ENCODE data around the gene UTS2.

Gene UTS2

DNA sequence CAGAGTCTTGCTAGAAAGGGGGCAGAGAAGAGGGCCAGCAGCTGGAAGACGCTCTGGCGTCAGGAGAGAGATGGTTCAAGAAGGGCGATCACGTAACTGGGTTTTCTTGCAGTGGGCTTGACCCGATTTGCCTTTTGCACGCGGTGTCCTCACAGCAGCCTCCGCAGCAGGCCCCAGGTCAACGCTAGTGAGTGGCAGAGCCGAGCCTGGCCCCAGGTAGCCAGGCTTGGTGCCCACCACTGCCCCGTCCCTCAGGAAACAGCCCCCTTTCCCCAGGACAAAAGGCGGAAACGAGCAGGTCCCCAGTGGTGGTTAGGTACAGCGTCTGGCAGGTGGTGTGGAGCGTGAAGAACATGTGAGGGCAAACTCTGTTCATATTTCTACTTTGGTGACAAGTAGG is 8.6 kb upstream of the UTS2 start:
- WGBS, result 95% methylated on average over 15 of the region's 15 CpGs
- Histone ChIP-seq H3K9me3 (ENCODE audit: insufficient read depth, low read depth, low read length) (no peaks in the 10 kb centered on the region), H3K4me1 (ENCODE audit: insufficient read depth, low read length) (no peaks in the 10 kb centered on the region), H3K36me3 (ENCODE audit: insufficient read depth, low read length) (no peaks in the 10 kb centered on the region), H3K27me3 (ENCODE audit: insufficient read depth, low read length) (no peaks in the 10 kb centered on the region), H3K9ac (ENCODE audit: low read depth, low read length) (no peak overlapping the region), H3K27ac (ENCODE audit: low read depth, low read length) (no peak overlapping the region), H3K4me3 (ENCODE audit: low read length) (no peak overlapping the region)

DNA sequence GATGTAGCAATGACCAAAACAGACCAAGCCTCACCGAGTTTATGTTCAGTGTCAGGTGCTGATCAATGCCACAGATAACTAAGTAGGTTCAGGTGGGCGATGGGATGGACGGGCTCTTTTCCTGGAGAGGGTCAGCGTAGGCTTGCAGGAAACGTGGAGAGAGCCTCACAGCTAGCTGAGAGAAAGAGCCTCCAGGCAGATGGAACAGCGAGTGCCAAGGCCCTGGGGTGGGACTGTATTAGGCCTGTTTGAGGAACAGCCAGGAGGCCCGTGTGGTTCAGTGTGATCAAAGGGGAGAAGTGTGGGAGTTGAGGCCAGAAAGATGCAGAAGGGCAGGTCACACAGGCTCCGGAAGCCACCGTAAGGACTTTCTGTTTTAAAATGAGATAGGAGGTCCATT is 7.3 kb upstream of the UTS2 start:
- H3K27ac ChIP-seq (ENCODE audit: low read depth, low read length), result no peak overlapping the region
- no peak overlapping the region for H3K9ac ChIP-seq (ENCODE audit: low read depth, low read length)
- 92% methylated on average over 9 of the region's 9 CpGs for WGBS
- no peaks in the 10 kb centered on the region for H3K36me3 ChIP-seq (ENCODE audit: insufficient read depth, low read length)
- H3K4me1 ChIP-seq (ENCODE audit: insufficient read depth, low read length), result no peaks in the 10 kb centered on the region
- H3K9me3 ChIP-seq (ENCODE audit: insufficient read depth, low read depth, low read length), result no peaks in the 10 kb centered on the region
- H3K4me3 ChIP-seq (ENCODE audit: low read length), result no peak overlapping the region
- no peaks in the 10 kb centered on the region for H3K27me3 ChIP-seq (ENCODE audit: insufficient read depth, low read length)

DNA sequence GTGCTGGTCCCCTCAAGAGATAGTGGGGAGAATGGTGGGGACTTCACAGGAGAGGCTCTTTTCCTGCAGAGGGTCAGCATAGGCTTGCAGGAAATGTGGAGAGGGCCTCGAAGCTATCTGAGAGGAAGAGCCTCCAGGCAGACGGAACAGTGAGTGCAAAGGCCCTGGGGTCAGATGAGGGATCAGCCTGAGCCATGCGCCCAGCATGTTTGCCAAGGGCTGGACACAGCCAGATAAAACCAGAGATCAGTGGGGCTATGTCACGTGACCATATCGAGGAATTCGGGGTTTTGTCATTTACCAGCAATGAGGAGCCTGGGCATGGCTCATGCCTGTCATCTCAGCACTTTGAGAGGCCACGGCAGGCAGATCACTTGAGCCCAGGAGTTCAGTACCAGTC is 6.5 kb upstream of the UTS2 start:
- Histone ChIP-seq H3K27me3 (ENCODE audit: insufficient read depth, low read length) (no peaks in the 10 kb centered on the region), H3K27ac (ENCODE audit: low read depth, low read length) (no peak overlapping the region), H3K4me3 (ENCODE audit: low read length) (no peak overlapping the region), H3K9me3 (ENCODE audit: insufficient read depth, low read depth, low read length) (no peaks in the 10 kb centered on the region), H3K4me1 (ENCODE audit: insufficient read depth, low read length) (no peaks in the 10 kb centered on the region), H3K36me3 (ENCODE audit: insufficient read depth, low read length) (no peaks in the 10 kb centered on the region), H3K9ac (ENCODE audit: low read depth, low read length) (no peak overlapping the region)
- WGBS, result 92% methylated on average over 7 of the region's 7 CpGs

DNA sequence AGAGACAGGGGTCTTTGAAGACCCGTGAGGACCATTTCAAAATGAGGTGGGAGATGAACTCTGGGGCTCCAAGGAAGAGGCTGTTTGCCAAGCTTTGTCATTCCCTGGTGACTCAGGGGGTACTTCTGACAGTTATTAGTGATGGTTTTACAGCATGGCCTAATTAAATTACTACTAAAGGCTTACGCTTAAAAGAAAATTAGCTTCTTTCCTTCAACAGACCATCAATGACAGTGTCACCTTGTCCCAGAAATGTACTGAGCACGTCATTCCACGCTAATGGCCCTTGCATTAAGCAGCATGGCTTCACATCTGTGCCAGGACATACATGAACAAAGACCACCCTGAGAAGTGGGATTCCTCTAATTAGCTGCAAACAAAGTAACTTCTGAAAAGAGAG is 5.1 kb upstream of the UTS2 start:
- 93% methylated on average over 4 of the region's 4 CpGs for WGBS
- no peaks in the 10 kb centered on the region for H3K27me3 ChIP-seq (ENCODE audit: insufficient read depth, low read length)
- H3K27ac ChIP-seq (ENCODE audit: low read depth, low read length), result no peak overlapping the region
- peaks cover 3% of the 10 kb centered on the region; the same call in 1 of the 2 replicates for H3K4me1 ChIP-seq (ENCODE audit: insufficient read depth, low read length)
- H3K36me3 ChIP-seq (ENCODE audit: insufficient read depth, low read length), result no peaks in the 10 kb centered on the region
- no peak overlapping the region for H3K9ac ChIP-seq (ENCODE audit: low read depth, low read length)
- H3K9me3 ChIP-seq (ENCODE audit: insufficient read depth, low read depth, low read length), result no peaks in the 10 kb centered on the region
- no peak overlapping the region for H3K4me3 ChIP-seq (ENCODE audit: low read length)

DNA sequence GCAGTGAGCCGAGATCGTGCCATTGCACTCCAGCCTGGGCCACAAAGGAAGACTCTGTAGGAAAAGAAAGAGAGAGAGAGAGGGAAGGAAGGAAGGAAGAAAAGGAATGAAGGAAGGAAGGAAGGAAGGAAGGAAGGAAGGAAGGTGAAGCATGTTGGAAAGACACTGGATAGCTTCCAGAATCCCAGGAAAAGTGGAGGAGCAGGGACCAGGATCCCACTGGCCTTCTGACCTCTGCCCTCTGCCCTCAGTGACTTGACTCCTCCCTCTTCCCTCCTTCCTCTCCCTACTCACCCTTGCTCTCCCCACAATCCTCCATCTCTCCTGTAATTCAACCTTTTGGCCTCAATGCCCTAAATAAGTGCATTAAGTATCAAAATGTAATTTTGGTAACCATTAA is 4.1 kb upstream of the UTS2 start:
- no peaks in the 10 kb centered on the region for H3K9me3 ChIP-seq (ENCODE audit: insufficient read depth, low read depth, low read length)
- no peaks in the 10 kb centered on the region for H3K36me3 ChIP-seq (ENCODE audit: insufficient read depth, low read length)
- H3K4me3 ChIP-seq (ENCODE audit: low read length), result no peak overlapping the region
- H3K9ac ChIP-seq (ENCODE audit: low read depth, low read length), result no peak overlapping the region
- WGBS, result 90% methylated on average over 2 of the region's 2 CpGs
- no peaks in the 10 kb centered on the region for H3K27me3 ChIP-seq (ENCODE audit: insufficient read depth, low read length)
- H3K4me1 ChIP-seq (ENCODE audit: insufficient read depth, low read length), result peaks cover 12% of the 10 kb centered on the region
- no peak overlapping the region for H3K27ac ChIP-seq (ENCODE audit: low read depth, low read length)

DNA sequence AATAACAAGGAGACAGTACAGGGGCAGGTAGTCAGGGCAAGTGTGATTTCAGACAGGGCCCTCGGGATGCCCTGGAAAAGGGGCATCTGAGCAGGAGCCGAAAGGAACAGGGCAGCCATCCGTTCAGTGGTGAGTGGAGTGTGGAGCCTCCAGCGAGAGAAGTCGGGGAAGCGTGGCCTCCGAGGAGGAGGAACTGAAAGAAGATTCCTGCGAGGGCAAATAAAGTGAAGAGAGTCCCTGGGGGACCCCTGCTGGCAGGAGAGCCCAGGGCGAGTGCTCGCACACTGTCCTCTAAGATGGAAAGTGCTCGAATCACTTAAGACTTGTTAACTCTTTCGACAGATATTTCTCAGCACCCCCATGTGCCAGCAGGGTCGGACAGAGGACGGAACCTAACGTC is 3.5 kb upstream of the UTS2 start:
- Histone ChIP-seq H3K9me3 (ENCODE audit: insufficient read depth, low read depth, low read length) (no peaks in the 10 kb centered on the region), H3K4me1 (ENCODE audit: insufficient read depth, low read length) (peaks cover 12% of the 10 kb centered on the region), H3K27ac (ENCODE audit: low read depth, low read length) (no peak overlapping the region), H3K4me3 (ENCODE audit: low read length) (no peak overlapping the region), H3K36me3 (ENCODE audit: insufficient read depth, low read length) (no peaks in the 10 kb centered on the region), H3K9ac (ENCODE audit: low read depth, low read length) (no peak overlapping the region), H3K27me3 (ENCODE audit: insufficient read depth, low read length) (no peaks in the 10 kb centered on the region)
- WGBS, result 54% methylated on average over 15 of the region's 15 CpGs

DNA sequence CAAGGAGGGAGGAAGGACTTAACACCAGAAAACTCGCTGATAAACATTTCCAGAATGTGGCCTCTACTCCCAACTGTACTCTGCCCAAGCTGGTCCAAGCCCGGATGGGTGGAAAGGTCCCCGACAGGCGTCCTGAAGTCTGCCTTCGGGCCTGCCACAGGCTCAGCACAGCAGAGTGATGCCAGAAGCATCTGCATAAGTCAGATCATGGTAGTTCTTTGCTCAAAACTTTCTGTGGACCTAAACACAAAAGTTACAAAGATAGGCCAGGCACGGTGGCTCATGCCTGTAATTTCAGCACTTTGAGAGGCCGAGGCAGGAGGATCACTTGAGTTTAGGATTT is 790 bp upstream of the UTS2 start:
- H3K4me3 ChIP-seq (ENCODE audit: low read length), result no peak overlapping the region
- no peaks in the 10 kb centered on the region for H3K36me3 ChIP-seq (ENCODE audit: insufficient read depth, low read length)
- H3K9me3 ChIP-seq (ENCODE audit: insufficient read depth, low read depth, low read length), result no peaks in the 10 kb centered on the region
- H3K27ac ChIP-seq (ENCODE audit: low read depth, low read length), result no peak overlapping the region
- H3K27me3 ChIP-seq (ENCODE audit: insufficient read depth, low read length), result no peaks in the 10 kb centered on the region
- no peak overlapping the region for H3K9ac ChIP-seq (ENCODE audit: low read depth, low read length)
- peaks cover 12% of the 10 kb centered on the region for H3K4me1 ChIP-seq (ENCODE audit: insufficient read depth, low read length)
- WGBS, result 90% methylated on average over 7 of the region's 7 CpGs

DNA sequence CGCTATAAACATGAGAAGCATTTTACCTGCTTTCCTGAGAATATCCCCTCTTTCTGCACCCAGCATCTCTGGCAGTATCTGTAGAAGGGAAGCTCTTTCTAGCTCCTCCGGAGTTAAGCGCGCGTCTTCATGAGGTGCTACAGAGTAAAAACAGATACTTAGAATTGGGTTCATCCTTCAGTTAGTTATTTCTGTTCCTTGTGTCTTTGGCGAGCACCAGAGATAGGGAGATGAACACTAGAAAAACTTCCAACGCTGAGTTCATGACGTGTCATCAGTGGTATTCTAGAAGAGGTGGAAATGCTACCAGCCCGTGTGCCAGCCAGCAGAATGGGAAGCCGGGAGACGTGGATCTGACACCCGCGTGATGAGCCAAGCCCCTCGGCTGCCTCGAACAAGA is 2.1 kb downstream of the UTS2 start:
- no peak overlapping the region for H3K4me3 ChIP-seq (ENCODE audit: low read length)
- no peaks in the 10 kb centered on the region for H3K36me3 ChIP-seq (ENCODE audit: insufficient read depth, low read length)
- H3K9me3 ChIP-seq (ENCODE audit: insufficient read depth, low read depth, low read length), result no peaks in the 10 kb centered on the region
- WGBS, result 89% methylated on average over 15 of the region's 15 CpGs
- peaks cover 12% of the 10 kb centered on the region for H3K4me1 ChIP-seq (ENCODE audit: insufficient read depth, low read length)
- H3K9ac ChIP-seq (ENCODE audit: low read depth, low read length), result no peak overlapping the region
- no peak overlapping the region for H3K27ac ChIP-seq (ENCODE audit: low read depth, low read length)
- no peaks in the 10 kb centered on the region for H3K27me3 ChIP-seq (ENCODE audit: insufficient read depth, low read length)

DNA sequence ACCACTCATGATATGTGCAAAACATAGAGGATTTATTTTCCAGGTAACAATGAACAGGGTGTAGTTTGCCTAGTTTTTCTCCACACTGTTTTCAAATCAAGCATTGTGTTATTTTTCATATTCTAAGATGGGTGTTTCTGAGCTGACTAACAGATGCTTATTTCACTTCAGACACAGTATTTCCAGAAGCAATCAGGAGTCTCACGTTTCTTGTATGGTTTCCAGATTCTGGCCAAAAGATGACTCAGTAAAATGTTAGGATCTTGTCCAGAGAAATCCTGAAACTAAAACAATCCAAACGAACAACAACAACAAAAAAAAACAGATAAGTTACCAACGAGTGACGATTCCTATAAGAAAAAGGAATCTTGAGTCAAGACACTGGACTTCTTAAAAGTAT is 5.3 kb downstream of the UTS2 start:
- 93% methylated on average over 4 of the region's 4 CpGs for WGBS
- Histone ChIP-seq H3K36me3 (ENCODE audit: insufficient read depth, low read length) (peaks cover 5% of the 10 kb centered on the region), H3K9ac (ENCODE audit: low read depth, low read length) (no peak overlapping the region), H3K4me1 (ENCODE audit: insufficient read depth, low read length) (peaks cover 4% of the 10 kb centered on the region), H3K9me3 (ENCODE audit: insufficient read depth, low read depth, low read length) (no peaks in the 10 kb centered on the region), H3K4me3 (ENCODE audit: low read length) (no peak overlapping the region), H3K27me3 (ENCODE audit: insufficient read depth, low read length) (no peaks in the 10 kb centered on the region), H3K27ac (ENCODE audit: low read depth, low read length) (no peak overlapping the region)

DNA sequence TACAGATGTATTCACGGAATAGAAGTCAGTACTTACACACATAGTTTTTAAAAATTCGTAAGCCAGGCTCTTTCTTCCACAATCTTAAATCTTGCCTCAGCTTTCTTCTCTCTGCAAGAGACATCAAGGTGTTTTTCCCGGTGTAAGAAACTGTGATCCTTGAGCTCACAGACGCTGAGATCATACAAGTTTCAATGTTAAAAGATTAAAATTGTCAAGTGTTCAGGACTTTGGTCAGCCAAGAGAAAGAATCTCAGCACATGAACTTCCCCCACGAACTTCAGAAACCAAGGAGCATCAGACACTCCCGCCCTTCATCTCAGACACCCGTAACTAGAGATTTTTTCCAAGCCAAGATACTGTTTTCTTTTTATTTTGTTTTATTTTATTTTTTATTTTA is 6.2 kb downstream of the UTS2 start:
- H3K27me3 ChIP-seq (ENCODE audit: insufficient read depth, low read length), result no peaks in the 10 kb centered on the region
- no peaks in the 10 kb centered on the region for H3K9me3 ChIP-seq (ENCODE audit: insufficient read depth, low read depth, low read length)
- H3K4me3 ChIP-seq (ENCODE audit: low read length), result no peak overlapping the region
- H3K27ac ChIP-seq (ENCODE audit: low read depth, low read length), result no peak overlapping the region
- no peak overlapping the region for H3K9ac ChIP-seq (ENCODE audit: low read depth, low read length)
- 94% methylated on average over 7 of the region's 7 CpGs for WGBS
- H3K36me3 ChIP-seq (ENCODE audit: insufficient read depth, low read length), result peaks cover 5% of the 10 kb centered on the region
- no peaks in the 10 kb centered on the region for H3K4me1 ChIP-seq (ENCODE audit: insufficient read depth, low read length)

DNA sequence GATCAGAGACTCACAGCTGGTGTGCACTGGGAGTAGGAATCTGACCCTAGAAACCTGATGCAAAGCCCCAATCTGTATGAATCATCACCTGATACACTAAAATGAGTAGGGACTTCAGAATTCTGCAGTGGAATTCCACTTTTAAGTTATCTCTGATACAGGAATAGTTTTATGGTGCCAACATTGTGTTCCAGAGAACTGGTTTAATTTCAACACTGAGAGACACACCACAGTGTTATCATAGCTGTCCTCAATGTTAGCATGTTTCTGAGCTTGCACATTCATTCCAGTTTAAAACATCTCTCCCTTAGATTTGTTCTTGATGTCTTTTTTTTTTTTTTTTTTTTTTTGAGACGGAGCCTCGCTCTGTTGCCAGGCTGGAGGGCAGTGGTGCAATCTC is 7.1 kb downstream of the UTS2 start:
- H3K27ac ChIP-seq (ENCODE audit: low read depth, low read length), result no peak overlapping the region
- no peaks in the 10 kb centered on the region for H3K27me3 ChIP-seq (ENCODE audit: insufficient read depth, low read length)
- H3K36me3 ChIP-seq (ENCODE audit: insufficient read depth, low read length), result peaks cover 5% of the 10 kb centered on the region
- no peaks in the 10 kb centered on the region for H3K9me3 ChIP-seq (ENCODE audit: insufficient read depth, low read depth, low read length)
- no peak overlapping the region for H3K9ac ChIP-seq (ENCODE audit: low read depth, low read length)
- H3K4me3 ChIP-seq (ENCODE audit: low read length), result no peak overlapping the region
- H3K4me1 ChIP-seq (ENCODE audit: insufficient read depth, low read length), result no peaks in the 10 kb centered on the region
- WGBS, result 94% methylated on average over 2 of the region's 2 CpGs

DNA sequence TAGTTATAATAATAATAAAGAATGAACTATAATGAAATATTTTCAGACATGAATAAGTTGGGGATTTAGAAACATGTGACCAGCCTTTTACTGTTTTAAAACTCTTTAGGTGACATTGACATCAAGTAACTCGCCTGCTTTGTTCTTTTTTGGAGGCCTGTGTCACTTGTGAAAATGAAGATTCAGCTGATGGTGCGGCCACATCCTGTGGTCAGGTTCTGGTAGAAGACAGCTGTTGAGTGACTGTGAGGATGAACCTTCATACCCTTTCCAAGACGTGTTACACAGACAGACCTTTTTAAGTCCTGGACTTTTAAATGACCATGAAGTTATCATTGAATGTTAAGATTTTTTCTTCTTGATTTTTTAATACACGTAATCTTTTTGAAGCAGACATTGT is 10.3 kb downstream of the UTS2 start:
- H3K4me1 ChIP-seq (ENCODE audit: insufficient read depth, low read length), result no peaks in the 10 kb centered on the region
- H3K36me3 ChIP-seq (ENCODE audit: insufficient read depth, low read length), result peaks cover 28% of the 10 kb centered on the region
- no peaks in the 10 kb centered on the region for H3K27me3 ChIP-seq (ENCODE audit: insufficient read depth, low read length)
- peaks cover 18% of the 10 kb centered on the region; the same call in 1 of the 2 replicates for H3K9me3 ChIP-seq (ENCODE audit: insufficient read depth, low read depth, low read length)
- H3K4me3 ChIP-seq (ENCODE audit: low read length), result no peak overlapping the region
- WGBS, result 91% methylated on average over 3 of the region's 4 CpGs
- no peak overlapping the region for H3K9ac ChIP-seq (ENCODE audit: low read depth, low read length)
- no peak overlapping the region for H3K27ac ChIP-seq (ENCODE audit: low read depth, low read length)

Measured in HUES64 (cell line).